ENCODE results near the gene KCNQ1.

Gene KCNQ1

GRCh38 chr11:2515401-2516275 lies 70.8 kb downstream of the KCNQ1 start:
- DNase-seq: peak; percentile 17

- no peak for DNase-seq
Observed at GRCh38 chr11:2516276-2517015, 71.6 kb downstream of the KCNQ1 start.

GRCh38 chr11:2517016-2517385 lies 72.2 kb downstream of the KCNQ1 start:
- DNase-seq: no peak

- no peak for DNase-seq
Observed at GRCh38 chr11:2517386-2518064, 72.7 kb downstream of the KCNQ1 start.

- peak; percentile 18 for DNase-seq
Observed at GRCh38 chr11:2518111-2518982, 73.5 kb downstream of the KCNQ1 start.

- no peak for DNase-seq
Observed at GRCh38 chr11:2518983-2519340, 74.2 kb downstream of the KCNQ1 start.

GRCh38 chr11:2519517-2519861 lies 74.7 kb downstream of the KCNQ1 start:
- no peak for DNase-seq

GRCh38 chr11:2519862-2520735 lies 75.3 kb downstream of the KCNQ1 start:
- DNase-seq: peak; percentile 19

- DNase-seq: no peak
Observed at GRCh38 chr11:2520736-2521035, 75.9 kb downstream of the KCNQ1 start.

GRCh38 chr11:2521081-2521732 lies 76.4 kb downstream of the KCNQ1 start:
- DNase-seq: no peak

GRCh38 chr11:2521733-2522630 lies 77.2 kb downstream of the KCNQ1 start:
- DNase-seq: no peak

- DNase-seq: peak; percentile 17
Observed at GRCh38 chr11:2522631-2523255, 77.9 kb downstream of the KCNQ1 start.

- DNase-seq: peak; percentile 17
Observed at GRCh38 chr11:2523821-2524391, 79.1 kb downstream of the KCNQ1 start.

GRCh38 chr11:2524446-2525165 lies 79.8 kb downstream of the KCNQ1 start:
- DNase-seq: no peak

- peak; percentile 20 for DNase-seq
Observed at GRCh38 chr11:2525166-2525861, 80.5 kb downstream of the KCNQ1 start.

- DNase-seq: no peak
Observed at GRCh38 chr11:2525941-2526807, 81.4 kb downstream of the KCNQ1 start.

GRCh38 chr11:2526808-2527381 lies 82.1 kb downstream of the KCNQ1 start:
- no peak for DNase-seq

Measured in stimulated activated CD8-positive, alpha-beta memory T cell treated with anti-CD3 and anti-CD28 coated beads, Interleukin-4, amount 100 ng/mL, for 48 hours (primary cell).